ENCODE data around the gene MMAA.
"Not testable (repeated sequence)": the region's sequence is repeated elsewhere in the genome, so short reads cannot be mapped to it uniquely, and the experiment has no call there.

MMAA gene

GRCh38 chr4:145618932-145619638, at the start of gene MMAA:
MMAA (plus strand) TSS chr4:145619385; CDS start chr4:145639140, 19,755 bp downstream.
- peak; percentile 46 to 67 for DNase-seq

DNA sequence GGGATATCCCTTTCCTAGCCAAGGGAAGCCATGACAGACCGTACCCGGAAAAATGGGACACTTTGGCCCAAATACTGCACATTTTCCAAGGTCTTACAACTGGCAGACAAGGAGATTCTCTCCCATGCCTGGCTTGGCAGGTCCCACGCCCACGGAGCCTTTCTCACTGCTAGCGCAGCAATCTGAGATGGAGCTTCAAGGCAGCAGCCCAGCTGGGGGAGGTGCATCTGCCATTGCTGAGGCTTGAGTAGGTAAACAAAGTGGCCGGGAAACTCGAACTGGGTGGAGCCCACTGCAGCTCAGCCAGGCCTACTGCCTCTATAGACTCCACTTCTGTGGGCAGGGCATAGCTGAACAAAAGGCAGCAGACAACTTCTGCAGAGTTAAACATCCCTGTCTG, 44.6 kb upstream of the MMAA start:
- DNase-seq, result not testable (repeated sequence)

- DNase-seq, result no peak
Observed at GRCh38 chr4:145580906-145581305, 38.3 kb upstream of the MMAA start.

- DNase-seq, result no peak
Observed at GRCh38 chr4:145583191-145584055, 35.8 kb upstream of the MMAA start.

GRCh38 chr4:145587088-145587754, 32.0 kb upstream of the MMAA start:
- DNase-seq, result no peak

GRCh38 chr4:145589381-145589780, 29.8 kb upstream of the MMAA start:
- not testable (repeated sequence) for DNase-seq

DNA sequence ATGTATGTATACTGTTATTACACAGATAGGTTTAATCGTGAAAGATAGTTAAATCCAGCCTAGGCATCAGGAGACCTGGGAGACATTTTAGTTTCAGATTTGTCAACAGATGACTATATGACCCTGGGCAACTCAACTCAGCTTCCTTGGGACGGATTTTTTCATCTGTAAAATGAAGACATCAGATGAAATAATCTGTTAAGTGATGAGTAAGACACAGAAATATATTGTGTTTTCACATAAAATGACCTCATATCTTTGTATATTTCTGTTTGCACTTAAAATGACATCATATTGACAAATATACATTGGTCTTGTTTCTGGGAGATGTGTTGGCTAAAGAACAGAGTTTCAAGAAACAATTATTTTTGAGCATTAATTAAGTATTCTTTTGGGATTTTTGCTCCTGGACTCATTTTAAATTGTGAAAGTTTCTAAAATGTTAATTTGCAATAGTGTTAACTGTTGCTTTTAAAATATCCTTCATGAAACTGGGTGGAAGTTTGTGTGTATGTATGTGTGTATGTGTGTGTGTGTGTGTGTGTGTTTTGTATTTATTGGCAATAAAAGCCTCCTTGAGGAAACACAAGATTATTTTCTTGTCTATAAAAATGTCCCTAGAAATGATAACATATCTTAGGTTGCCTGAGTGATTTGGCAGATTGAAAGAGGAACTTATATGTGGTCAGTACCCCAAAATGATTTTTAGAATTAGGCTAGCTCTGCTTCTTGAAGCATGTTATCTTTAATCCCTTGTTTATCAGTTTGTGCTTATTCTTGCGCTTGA, 29.1 kb upstream of the MMAA start:
- DNase-seq, result no peak

DNA sequence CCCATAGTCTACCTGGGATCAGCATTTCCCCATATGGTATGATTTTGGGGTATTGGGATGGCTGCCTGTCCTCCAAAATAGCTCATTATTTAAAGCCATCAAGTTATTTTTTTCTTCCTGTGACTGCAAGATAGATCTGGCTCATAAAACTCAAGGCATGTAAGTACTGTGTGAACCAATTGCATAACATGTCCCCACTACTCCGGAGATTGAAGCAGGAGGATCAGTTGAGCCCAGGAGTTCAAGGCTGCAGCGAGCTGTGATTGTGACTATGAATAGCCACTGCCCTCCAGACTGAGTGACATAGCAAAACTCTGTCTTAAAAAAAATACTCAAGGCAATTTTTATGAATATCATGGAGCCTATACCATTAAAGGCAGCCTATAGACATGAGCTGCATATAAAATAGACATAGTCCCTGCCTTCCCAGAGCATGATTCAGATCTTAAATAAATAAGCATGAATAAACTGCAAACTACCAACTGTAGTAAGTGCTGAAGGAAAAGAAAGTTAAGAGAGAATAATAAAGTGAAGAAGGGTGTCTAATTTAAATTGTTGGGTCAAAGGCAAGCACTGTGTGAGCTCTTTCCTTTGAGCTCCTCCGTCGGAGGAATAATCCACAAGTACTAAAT, 16.9 kb upstream of the MMAA start:
- DNase-seq, result no peak

- DNase-seq, result no peak
Observed at GRCh38 chr4:145605941-145606340, 13.2 kb upstream of the MMAA start.

DNA sequence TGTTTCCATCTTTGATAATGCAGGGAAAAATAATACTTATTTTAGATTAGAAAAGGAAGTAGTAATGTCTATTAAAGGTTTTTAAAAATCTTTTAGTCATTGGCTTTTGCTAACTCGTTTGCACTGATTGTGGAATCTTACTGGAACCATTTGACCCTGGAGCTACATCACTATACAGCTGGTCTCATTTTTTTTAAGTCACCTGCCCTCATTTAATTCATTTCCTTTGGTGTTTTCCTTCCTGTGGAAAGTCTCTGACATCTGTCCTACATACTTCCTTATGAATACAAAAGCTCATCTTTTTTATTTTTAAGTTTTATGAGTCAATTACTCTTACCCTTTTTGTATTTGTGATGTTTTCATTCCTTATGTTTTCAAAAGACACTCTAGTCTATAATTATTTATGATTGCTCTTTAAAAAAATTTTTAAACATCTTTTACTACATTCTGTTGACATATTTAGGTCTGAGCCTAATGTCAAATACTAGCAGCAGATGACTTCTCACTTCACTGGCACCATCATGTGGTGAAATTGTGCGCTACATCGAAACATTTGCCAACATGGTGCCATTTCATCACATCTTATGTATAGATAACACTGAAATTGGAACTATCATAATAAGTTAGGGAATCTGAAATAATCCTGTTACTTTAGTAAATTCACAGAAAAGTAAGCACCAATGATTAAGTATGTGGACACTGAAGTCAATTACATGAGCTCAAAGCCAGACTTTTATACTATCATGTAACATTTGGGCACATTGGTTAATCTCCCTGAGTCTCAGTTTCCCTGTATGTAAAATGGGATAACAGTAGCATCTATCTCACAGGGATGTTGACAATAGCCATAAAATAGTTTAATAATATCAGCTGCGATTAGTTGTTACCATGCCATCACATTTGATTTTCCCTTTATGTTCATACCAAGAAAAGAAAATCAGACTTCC, 9.4 kb upstream of the MMAA start:
- peak; percentile 18 to 24 for DNase-seq

DNA sequence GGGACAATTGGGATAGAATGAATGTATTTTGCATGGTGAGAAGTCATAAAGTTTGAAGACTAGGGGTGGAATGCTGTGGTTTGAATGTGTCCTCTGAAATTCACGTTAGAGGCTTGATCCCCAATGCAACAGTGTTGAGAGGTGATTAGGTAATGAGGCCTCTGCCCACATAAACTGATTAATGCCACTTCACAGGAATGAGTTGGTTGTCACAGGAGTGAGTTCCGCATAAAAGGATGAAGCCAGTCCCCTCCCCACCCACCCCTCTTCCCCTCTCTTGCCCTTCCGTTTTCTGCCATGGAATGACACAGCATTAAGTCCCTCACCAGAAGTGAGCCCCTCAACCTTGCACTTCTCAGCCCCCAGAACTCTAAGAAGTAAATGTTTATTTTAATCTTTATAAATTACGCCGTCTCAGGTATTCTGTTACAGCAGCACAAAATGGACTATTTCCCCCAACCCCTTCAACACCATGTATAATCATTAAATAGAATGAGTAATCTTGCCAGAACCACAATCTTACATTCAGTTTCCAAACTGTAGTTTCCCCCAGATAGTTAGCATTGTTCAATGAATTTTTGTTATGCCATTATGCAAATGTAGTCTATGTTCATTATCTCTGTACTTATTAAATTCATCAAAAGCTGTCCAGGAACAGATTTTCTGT, 5.5 kb upstream of the MMAA start:
- DNase-seq, result no peak

- DNase-seq, result no peak
Observed at GRCh38 chr4:145614233-145614610, 5.0 kb upstream of the MMAA start.

GRCh38 chr4:145618210-145618931, 814 bp upstream of the MMAA start:
- DNase-seq, result no peak

DNA sequence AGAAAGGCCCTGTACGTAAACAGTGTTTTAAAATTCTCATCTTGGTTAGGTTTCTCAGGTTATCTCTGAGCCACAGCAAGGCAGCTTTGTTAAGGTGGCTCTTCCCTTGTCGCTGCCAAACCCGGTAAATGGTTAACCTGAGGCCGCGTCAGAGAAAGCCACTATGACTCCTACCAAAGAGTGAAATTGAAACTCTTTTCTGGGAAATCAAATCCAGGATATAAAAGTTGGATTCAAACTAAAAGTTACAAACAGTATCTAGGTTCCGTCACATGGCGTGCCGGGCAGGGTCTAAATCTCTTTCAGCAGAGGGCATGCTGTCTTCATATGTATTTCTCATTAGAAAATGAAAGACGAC, 433 bp downstream of the MMAA start:
- DNase-seq, result peak in 1 of 2 experiments; percentile 39

DNA sequence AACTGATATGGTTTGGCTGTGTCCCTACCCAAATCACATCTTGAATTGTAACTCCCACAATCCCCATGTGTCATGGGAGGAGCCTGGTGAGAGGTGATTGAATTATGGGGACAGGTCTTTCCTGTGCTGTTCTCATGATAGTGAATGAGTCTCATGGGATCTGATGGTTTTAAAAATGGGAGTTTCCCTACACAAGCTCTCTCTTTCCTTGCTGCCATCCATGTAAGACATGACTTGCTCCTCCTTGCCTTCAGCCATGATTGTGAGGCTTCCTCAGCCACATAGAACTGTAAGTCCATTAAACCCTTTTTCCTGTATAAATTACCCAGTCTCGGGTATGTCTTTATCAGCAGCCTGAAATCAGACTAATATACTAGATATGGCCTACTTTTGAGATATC, 2.9 kb downstream of the MMAA start:
- not testable (repeated sequence) for DNase-seq

DNA sequence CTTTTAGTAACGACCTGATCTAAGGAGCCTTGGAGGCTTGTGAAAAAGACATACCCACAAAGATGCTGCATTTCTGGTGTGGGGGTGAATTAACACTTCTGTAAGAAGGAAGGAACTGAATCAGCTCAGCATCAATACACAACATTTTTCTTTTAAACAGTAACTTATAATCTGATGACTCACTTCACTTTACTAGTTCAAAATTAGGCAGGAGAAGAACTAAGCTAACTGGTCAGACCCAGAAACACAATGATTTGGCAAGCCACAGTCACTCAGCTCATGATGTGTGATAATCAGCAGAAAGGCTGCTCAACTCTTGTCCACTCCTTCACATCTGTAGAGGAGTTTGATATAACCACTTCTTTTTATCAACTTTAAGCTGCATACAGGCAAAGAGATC, 4.6 kb downstream of the MMAA start:
- DNase-seq, result no peak

DNA sequence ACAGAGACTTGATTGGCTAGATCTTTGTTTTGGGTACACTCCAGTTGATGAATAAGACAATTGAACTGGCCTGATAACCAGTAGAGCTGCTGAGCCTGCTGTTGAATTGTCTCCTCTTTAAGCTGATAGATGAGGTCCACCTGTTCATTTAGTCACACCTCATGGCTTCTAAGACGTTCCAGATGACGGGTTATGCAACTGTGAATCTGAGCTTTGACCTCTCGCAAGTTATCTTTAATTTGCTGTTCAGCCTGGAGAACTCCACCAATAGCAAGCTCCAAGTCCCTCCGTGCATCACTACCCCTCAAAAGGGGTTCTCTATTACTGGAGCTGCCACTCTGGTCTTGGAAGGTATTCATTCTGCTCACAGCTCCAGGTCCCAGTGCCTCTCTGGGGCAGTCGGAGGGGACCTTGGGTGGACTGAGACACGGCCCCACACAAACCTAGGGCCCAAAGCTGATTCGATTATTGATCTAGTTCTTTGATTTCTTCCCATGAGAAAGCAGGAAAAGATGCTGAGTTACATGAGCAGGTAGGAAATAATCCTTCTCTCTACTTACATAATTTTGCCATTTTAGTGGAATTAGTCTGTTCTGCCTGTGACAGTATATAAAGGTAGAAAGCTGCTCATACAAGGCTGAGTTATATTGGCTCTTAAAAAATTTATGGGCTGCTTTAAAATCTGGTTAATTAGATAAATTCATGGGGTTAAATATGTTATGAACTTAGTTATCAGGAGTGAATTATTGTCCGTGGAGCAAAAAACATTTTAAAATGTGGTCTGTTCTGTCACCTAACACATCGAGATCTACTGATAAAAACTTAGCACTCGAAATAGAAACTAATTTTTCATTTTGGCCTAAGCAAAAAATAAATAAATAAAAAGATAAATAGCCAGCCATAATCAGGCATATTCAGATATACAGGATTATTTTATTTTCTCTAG, 6.8 kb downstream of the MMAA start:
- no peak for DNase-seq

- DNase-seq, result no peak
Observed at GRCh38 chr4:145626623-145626982, 7.4 kb downstream of the MMAA start.

GRCh38 chr4:145635117-145635516, 15.9 kb downstream of the MMAA start:
- no peak for DNase-seq

Measured in NCI-H187 (cell line).